NB4 (cell line): ENCODE results near the gene ITGA8.

ENCODE experiments used
- CTCF ChIP-seq: IDR thresholded peaks from one replicate; pipeline ENCODE4 v1.5.1; 2012; ENCODE audit warnings: low read depth, low read length
- MYC ChIP-seq: IDR thresholded peaks from 2 replicates; pipeline ENCODE4 v1.6.1; 2011; ENCODE audit warnings: low read depth, low read length
- POLR2A ChIP-seq: IDR thresholded peaks from 2 replicates; pipeline ENCODE4 v1.6.1; 2011; ENCODE audit warnings: mild to moderate bottlenecking; ENCODE audit not compliant: insufficient read length; ENCODE audit errors: extremely low read depth

GRCh38 chr10:15695852-15696251 lies 23.9 kb downstream of the ITGA8 start:
- no peak for TF ChIP-seq CTCF
- no peak for TF ChIP-seq POLR2A
- TF ChIP-seq MYC, result no peak
